KBM-7 (cell line): ENCODE measurements around the gene KPTN.
"Not testable (repeated sequence)": the region's sequence is repeated elsewhere in the genome, so short reads cannot be mapped to it uniquely, and the experiment has no call there.

ENCODE experiments used
- DNase-seq: peaks from one replicate; pipeline ENCODE4 v3.0.0-alpha.2; 2015
- in situ Hi-C: fragments of 300-500 bp; cut with MboI; formaldehyde crosslinking; loops from 2 replicates; pipeline ENCODE4 v1.14.3; 2020; ENCODE audit warnings: low sequenced_read_pairs, low pct_unique_long_range_greater_than_20kb, mixed read lengths

The KPTN gene

DNA sequence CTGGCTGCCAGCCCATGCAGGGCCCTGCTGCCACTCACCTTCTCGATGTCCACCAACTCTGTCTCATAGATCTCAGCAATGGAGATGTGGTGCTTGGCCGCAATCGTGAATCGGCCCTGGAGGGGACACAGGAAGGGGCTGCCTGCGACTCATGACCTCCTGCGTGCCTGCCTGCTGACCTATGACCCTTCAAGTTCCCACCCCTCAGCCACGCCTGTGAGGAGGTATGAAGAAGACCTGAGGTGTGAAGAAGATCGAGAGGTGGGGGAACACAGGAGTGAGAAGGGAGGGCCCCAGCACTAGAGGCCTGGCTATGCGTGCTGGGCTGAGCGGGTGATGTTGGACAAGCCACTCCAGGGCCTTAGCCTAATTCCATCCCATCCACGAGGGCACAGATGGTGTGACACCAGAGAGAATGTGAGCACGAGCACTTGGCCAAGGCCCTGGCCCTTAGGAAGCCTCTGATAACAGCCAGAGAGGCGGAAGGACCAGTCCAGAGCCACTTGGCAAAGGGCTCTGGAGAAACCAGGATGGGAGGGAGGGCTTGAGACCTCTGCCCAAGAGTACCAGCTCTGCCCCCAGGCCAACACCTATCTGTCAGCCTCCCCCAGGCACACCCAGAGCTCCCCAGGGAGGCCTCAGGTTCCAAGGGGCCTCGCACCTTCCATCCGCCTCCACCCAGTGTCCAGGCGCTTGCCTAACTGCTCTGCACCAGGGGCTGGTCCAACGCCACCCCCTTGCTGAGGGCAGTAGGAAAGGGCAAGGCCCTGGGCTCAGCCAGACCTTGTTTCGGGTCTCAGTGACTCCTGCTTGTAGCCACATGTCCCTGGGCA lies 9.6 kb upstream of the KPTN start:
- in situ Hi-C loops, result no loop called here
- no peak for DNase-seq

- no peak for DNase-seq
- in situ Hi-C loops, result no loop called here
Measured at GRCh38 chr19:47492571-47493377, 8.8 kb upstream of the KPTN start.

- no peak for DNase-seq
- in situ Hi-C loops, result no loop called here
Measured at GRCh38 chr19:47492137-47492533, 8.1 kb upstream of the KPTN start.

- in situ Hi-C loops, result no loop called here
- DNase-seq, result no peak
Measured at GRCh38 chr19:47491358-47492136, 7.5 kb upstream of the KPTN start.

- no peak for DNase-seq
- in situ Hi-C loops, result no loop called here
Measured at GRCh38 chr19:47490847-47491246, 6.8 kb upstream of the KPTN start.

GRCh38 chr19:47490031-47490430 lies 6.0 kb upstream of the KPTN start:
- no peak for DNase-seq
- in situ Hi-C loops, result no loop called here

DNA sequence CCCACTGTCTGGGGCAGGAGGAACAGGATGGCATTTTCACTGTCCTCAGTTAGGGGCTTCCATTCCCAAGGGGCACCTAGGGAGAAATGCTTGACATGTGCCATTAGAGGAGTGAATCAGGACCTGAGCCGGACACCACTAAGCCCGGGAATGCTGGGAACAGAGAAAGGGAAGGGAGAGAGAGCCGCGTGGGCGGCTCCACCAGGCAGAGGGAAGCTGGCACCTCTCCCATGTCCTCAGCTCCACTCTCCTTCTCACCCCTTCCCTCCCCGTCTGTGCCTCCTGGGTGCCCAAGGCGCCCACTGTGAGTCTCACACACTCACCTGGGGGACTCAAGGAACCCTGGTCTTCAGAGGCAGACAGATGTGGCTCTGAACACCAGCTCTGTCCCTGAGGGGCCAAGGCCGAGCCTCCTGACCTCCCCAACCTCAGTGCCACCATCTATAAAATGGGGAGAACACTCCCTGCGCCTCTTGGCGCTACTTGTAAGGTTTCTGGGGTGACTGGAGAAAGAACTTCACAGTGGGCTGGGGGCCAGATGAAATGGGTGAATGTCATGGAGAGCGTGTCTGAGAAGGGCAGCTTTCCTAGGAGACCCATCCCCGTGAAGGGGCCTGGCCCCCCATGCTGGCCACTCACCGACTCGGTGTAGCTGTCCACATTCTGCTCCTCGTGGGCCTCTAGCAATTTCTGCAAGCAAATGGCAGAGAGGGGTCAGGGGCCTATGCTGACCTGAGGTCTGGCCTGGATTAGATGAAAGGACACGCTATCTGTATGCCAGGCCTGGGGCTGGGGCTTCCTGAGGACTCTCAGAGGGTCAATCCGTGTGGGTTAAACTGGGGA lies 5.3 kb upstream of the KPTN start:
- no peak for DNase-seq
- in situ Hi-C loops, result no loop called here

DNA sequence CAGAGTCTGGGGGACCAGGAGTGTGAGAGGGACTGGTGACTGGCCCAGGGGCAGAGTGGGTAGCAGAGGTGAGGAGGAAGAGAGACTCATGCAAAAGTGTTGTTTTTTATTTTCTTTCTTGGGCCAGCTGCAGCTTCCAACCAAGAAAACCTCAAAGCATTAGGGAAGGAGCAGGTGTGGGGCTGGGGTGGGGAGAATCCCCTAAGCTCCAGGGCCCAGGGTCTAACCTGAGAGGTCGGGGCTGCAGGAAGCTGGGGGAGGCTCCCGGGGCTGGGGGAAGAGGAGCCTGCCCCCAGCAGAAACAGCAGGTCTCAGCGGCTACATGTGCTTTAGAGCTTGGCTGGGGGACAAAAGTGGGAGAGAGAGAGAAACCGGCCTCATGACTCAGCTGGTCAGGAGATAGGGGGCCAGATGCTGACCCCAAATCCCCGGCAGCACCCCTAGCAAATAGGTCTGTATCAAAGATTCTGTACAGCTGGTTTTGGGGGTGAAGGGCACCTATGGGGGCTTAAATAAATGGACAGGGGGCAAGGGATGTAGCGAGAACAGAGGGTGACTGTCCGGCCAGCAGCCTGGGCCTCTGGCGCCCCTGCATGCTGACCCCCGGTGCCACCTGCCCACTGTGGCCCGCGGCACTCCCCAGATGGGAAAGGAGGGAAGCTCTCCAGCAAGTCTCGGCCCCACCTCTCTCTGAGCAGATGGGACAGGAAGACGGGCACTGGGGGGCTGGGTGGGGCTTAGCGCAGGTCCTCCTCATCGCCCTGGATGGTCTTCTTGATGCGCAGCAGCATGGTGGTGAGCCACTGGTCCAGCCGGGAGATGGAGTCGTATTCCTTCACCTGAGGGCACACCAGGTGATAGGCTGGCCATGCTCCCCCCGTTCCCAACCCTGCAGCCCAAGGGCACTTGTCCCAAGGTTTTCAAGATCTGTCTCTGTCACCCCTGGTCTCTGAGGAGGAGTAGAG lies 3.8 kb upstream of the KPTN start:
- DNase-seq, result peak; percentile 37
- in situ Hi-C loops, result no loop called here

DNA sequence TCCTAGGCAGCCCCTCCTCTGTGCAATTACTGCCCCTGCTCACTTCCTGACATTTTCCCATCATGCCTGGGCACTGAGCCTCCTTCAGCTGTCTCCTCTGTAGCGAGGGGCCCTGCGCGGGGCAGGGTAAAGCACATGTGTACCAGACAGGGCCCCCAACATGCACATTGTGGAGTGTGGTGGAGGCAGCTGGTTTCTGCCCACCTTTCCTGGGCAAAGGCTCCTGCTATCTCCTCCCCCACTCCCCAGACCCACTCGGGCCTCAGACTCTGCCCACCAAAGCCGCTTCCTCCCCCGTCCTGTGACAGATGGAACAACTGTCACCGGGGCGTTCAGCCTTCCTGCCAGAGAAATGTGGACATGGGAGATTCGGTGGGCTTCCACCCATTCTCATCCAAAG lies 2.9 kb upstream of the KPTN start:
- DNase-seq, result peak; percentile 59
- in situ Hi-C loops, result no loop called here

GRCh38 chr19:47486220-47486619 lies 2.2 kb upstream of the KPTN start:
- DNase-seq, in situ Hi-C loops: not testable (repeated sequence)

DNA sequence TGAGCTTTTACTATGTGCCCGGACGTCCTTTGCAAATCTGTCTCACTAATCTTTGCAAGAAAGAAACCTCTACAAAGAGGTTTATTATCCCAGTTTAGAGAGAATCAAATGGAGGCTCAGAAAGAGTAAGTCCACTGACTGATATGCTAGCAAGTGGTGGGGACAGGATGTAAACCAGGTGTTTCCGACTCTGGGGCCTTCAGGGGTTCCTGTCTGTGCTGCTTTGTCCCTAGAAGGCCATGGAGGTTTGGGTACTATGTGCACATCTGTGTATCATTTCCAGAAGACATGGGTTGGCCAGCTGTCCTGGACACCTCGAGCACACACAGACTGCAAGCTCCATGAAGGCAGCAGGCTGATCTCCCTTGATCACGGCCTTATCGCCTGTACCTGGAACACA lies 1.2 kb upstream of the KPTN start:
- no peak for DNase-seq
- in situ Hi-C loops, result no loop called here

GRCh38 chr19:47483200-47483599 lies 819 bp downstream of the KPTN start:
- in situ Hi-C loops, result no loop called here
- no peak for DNase-seq

- no peak for DNase-seq
- in situ Hi-C loops, result no loop called here
Measured at GRCh38 chr19:47481460-47482052, 2.5 kb downstream of the KPTN start.

DNA sequence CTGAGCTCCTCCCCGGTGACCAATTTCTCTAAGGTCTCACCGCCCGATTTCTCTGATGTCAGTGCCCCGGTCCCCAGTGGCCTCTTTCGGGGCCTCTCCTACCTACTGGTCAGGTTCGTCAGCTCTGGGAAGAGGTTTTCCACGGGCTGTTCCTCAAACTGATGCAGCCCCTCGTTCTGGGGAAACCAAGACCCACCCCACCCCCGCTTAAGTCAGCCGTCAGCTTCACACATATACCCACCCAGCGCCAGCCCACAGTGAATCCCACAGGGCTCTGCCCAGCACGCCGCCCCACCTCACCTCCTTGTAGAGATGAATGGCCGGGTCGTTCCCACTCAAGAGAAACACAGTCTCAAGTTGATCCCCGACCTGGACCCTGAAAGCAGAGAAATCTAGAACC lies 3.4 kb downstream of the KPTN start:
- no peak for DNase-seq
- in situ Hi-C loops, result no loop called here

- no peak for DNase-seq
- in situ Hi-C loops, result no loop called here
Measured at GRCh38 chr19:47479701-47480503, 4.1 kb downstream of the KPTN start.

GRCh38 chr19:47476438-47476972 lies 7.5 kb downstream of the KPTN start:
- in situ Hi-C loops, result no loop called here

DNA sequence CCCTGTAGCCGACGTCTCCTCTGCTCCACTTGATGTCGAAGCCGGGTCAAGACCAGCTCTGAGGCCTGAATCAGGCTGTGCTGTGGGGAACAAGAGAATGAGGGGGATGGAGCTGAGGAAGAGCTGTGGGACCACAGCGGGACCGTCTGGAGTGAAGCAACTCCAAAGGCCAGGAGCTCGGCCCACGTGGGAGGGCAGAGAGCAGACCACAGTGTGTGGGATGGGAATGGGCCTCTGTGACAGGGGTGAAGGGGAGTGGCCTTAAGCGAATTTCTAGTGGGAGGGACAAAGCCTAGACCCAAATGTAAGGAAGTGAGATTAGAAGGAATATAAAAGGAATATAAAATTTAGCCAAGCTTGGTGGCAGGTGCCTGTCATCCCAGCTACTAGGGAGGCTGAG lies 8.6 kb downstream of the KPTN start:
- in situ Hi-C loops, result no loop called here
- DNase-seq, result no peak

More at GRCh38 chr19:47476438-47476972, 7.5 kb downstream of the KPTN start:
- no peak for DNase-seq
